GM21360 (cell line): ENCODE results near the gene ATAD1.
"Not testable (repeated sequence)": the region's sequence is repeated elsewhere in the genome, so short reads cannot be mapped to it uniquely, and the experiment has no call there.

Experiments
- ATAC-seq: cut with Tn5 transposase; IDR thresholded peaks from one replicate; pipeline ENCODE4 v1.9.1; 2021; ENCODE audit warnings: mild to moderate bottlenecking, moderate library complexity; ENCODE audit not compliant: unreplicated experiment

ATAD1 gene

GRCh38 chr10:87803831-87804230 is 14.2 kb downstream of the ATAD1 start:
- ATAC-seq, result no peak

- ATAC-seq, result no peak
These were observed 14.7 kb downstream of the ATAD1 start for GRCh38 chr10:87803328-87803727.

DNA sequence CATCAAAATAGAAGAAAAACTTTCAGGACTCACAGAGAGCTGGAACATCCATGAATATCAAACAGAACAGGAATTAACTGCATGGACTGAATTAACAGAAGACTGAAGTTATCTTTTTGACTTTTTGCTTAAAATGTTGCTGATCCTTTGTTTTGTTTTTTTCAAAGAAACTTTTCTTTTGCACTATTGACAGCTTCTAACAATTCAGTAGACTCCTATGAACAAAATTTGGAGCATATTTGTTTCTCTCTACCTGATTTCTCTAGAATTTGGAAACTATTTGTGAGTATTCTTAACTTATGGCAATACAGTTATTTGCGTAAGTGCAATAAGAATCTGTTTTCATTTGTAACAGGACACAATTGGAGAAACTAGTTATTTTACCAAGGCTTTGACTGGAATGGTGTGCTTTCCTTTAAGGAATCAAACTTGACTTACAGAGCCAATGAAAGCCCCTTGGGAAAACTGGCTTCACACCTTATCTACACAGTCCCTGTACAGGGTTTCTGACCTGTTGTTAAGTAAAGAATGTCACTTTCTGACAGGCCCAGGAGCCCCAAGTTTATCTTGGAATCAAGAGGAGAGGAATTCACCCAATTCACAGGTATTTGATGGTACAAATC is 16.1 kb downstream of the ATAD1 start:
- not testable (repeated sequence) for ATAC-seq

DNA sequence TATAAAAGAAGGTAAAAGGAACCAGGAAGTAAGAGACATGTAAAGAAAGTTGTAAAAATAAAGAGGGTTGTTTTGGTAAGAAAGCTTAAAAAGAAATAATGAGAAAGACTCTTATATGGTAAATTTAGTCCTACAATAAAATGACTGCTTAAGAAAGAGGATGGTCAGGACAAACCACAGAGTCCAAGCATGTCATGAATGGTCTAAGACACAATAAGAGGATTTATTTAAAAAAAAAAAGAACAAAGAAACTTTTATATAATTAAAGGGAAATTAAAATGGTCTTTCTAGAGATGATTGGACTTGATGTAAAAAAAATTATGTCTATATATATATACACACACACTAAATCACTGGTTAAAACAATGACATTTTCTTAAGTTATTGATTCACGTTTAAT is 18.2 kb downstream of the ATAD1 start:
- ATAC-seq, result no peak

DNA sequence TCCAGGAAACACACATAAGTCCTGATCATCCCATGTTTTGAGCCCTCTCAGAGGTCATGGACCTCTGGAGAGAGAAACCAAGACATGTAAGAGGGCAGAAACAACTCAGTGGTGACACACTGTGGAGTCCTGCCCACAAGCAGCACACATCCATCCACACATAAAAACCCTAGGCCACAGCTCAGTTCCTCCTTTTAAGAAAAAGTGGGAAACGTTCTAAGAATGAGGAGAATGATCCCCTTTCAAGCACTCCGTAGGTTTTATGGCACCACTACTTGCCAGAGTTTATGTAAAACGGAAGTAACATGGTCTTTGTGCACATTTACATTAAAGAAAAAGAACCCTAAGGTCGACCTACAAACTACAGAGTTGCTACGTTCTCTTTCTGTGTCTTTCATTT is 19.9 kb downstream of the ATAD1 start:
- no peak for ATAC-seq

- ATAC-seq, result no peak
These were observed 23.7 kb downstream of the ATAD1 start for GRCh38 chr10:87794285-87794684.

DNA sequence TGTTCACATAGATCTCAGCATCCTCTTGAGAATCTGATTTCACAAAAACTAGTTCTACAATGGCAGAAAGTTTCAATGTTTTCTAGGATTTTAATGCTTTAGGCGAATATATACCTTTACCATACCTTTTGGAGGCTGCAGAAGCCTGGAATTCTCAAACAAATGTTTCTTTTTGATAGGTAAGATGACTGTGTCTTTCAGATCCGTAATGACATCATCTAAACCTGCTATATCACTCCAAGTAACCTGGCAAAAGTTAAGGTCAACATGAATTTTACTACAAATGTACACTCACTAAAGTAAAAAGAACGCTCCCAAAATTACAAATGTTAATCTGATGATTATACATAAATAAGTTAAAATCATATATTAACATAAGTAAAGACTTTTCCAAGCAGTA is 27.8 kb downstream of the ATAD1 start:
- no peak for ATAC-seq

DNA sequence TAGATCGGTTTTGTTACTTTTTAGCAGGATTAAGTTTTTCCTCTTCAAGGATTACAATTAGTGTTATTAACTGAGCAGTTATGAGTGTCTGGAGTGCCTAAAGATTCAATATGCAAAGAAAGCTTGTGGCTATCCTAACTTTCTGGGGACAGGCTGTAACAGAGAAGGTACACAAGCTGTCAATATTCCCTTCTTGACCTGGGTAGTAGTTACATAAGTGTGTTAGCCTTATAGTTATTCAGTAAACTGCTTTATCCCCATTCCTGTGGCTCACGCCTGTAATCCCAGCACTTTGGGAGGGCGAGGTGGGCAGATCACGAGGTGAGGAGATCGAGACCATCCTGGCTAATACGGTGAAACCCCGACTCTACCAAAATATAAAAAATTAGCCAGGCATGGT is 31.6 kb downstream of the ATAD1 start:
- no peak for ATAC-seq

DNA sequence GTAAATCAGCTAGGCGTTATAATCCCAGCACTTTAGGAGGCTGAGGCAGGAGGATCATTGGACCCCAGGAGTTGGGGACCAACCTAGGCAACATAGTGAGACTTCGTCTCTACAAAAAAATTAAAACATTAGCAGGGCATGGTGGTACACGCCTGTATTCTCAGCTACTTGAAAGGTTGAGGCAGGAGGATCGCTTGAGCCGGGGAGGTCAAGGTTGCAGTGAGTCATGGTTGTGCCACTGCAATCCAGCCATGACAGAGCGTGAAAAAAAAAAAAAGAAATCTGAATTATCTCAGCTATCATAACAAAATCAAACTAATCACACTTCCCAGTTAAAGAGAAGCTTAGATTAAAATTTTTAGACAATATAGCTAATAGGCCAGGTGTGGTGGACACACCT is 35.3 kb downstream of the ATAD1 start:
- no peak for ATAC-seq

- ATAC-seq, result no peak
These were observed 36.5 kb downstream of the ATAD1 start for GRCh38 chr10:87781545-87781944.

GRCh38 chr10:87776328-87776727 is 41.7 kb downstream of the ATAD1 start:
- no peak for ATAC-seq

DNA sequence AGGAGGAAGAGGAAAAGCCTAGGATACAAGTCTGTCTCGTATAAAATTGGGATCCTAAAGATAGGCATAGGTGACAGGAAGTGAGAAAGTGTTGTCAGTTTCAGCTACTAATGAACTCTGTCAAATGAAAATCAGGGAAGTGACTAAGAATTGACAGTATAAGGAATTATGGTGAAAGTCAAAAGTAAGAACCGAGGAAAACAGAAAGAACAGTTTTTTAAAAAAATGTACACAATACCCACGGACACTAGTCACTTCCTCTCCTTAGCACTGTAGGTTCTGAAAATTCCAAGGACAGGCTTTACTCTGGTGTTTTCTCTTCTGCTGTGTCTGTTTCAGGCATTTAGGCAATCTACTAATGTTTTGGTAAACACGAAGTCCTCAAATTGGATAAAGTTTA is 42.3 kb downstream of the ATAD1 start:
- no peak for ATAC-seq

- no peak for ATAC-seq
These were observed 46.0 kb downstream of the ATAD1 start for GRCh38 chr10:87771871-87772500.

- no peak for ATAC-seq
These were observed 50.8 kb downstream of the ATAD1 start for GRCh38 chr10:87767253-87767652.

DNA sequence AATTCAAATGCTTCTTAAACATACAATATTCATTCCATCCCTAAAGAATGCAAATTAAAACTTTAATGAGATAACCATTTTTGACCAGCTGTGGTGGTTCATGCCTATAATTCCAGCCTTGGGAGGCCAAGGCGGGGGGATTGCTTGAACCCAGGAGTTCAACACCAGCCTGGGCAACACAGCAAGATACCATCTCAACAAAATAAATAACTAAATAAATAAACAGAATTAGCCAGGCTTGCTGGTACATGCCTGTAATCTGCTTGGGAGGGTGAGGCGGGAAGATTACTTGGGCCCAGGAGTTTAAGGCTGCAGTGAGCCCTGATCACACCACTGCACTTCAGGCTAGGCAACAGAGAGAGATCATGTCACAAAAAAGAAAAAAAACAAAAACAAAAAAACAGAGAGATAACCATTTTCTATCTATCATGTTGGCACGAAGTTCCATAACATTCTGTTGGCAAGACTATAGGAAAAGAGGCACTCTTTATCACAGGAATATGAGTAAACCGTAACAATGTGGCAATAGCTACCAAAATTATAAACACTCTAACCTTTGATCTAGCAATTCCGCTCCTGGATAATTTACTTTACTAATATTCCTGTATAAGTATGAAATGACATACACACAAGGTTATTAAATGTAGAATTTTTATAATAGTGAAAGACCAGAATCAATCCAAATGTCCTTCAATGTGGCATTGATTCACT is 52.2 kb downstream of the ATAD1 start:
- ATAC-seq, result no peak

DNA sequence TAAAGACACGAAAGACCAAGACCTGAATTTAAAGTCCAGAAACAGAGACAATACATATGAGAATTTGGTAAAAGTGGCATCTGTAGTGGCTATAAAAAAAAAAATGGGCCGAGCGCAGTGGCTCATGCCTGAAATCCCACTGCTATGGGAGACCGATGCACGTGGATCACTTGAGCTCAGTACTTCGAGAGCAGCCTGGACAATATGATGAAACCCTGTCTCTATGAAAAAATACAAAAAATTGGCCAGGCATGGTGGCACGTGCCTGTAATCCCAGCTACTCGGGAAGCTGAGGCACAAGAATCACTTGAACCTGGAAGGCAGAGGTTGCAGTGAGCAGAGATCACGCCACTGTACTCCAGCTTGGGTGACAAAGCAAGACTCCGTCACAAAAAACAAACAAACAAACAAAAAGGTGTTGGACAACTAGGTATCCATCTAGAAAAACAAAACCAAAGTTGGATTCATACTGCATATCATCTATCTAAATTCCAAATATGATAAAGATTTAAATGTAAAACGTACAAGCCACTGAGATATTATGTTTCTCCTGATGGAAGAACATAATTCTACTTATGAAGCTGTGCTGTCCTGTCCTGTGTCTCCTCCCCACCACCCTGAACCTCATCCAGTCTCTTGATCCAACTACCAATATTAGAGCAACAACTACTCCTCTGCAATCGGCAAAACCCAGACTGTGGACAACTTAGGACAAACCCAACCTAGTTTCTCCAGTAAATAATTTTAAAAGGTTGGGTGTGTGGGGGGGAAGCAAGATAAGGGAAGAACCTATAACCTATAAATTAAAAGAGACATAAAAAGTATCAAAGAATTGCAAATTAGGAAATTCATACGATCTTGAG is 53.7 kb downstream of the ATAD1 start:
- ATAC-seq, result no peak

DNA sequence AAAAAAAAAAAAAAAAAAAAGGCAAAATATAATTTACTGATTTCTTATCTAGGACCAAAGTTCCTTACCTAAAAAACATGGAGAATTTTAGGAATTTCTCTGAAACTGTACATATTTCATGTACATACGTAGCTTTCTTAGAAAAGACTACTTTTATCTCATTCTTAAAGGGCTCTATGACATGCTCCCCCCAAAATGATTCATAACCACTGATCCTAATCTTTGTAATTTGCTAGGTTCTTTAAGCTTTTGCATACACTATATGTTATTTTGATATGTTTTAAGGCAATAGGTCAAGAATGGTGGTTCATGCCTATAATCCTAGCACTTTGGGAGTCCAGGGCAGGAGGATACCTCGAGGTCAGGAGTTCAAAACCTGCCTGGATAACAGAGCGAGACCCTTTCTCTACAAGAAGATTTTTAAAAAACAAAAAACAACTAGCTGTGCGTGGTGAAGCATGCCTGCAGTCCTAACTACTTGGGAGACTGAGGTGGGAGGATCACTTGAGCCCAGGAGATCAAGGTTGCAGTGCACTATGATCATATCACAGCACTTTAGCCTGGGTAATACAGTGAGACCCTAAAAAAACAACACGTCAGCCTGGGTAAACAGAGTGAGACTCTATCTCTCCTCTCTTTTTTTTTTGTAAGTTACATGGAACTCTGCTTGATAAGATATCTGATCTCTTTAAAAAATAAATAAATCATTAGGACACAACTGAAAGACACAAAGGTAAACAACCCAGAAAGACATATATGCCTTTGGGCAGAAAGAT is 54.8 kb downstream of the ATAD1 start:
- no peak for ATAC-seq

DNA sequence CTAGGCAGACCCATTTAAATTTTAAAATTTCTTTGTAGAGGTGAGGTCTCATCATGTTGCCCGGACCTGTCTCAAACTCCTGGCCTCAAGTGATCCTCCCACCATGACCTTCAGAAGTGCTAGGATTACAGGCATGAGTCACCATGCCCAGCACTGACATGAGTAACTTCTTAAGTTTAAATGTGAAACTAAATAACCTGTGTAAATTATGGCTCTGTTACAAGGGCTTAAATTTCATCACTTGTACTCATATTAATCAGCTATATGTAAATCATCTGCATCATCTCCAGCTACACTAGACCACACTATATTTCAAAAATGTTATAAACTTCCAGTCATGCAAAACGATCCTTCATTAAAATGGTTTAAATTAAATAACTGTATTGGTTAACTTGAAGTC is 56.1 kb downstream of the ATAD1 start:
- no peak for ATAC-seq

DNA sequence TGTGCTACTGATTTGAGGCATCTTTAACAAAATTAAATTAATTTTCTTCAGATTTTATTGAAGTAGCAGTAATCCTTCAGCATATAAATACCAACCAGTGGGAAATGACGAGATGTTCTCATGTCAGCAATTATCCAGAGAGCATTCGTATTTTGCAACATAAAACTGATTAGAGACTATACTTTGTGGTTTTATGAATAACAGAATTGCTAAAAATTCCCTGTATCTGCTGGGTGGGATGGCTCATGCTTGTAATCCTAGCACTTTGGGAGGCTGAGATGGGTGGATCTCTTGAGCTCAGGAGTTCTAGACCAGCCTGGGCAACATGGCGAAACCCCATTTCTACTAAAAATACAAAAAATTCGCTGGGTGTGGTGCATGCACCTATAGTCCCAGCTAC is 56.9 kb downstream of the ATAD1 start:
- no peak for ATAC-seq

- ATAC-seq, result no peak
These were observed 57.7 kb downstream of the ATAD1 start for GRCh38 chr10:87760195-87760905.
